Activated CD4-positive, alpha-beta T cell treated with anti-CD3 and anti-CD28 coated beads for 48 hours (primary cell): ENCODE results near the gene CACNA1C.

Experiments
- DNase-seq: peaks from one replicate; pipeline ENCODE4 v3.0.0-alpha.2; 2020

The CACNA1C gene

DNA sequence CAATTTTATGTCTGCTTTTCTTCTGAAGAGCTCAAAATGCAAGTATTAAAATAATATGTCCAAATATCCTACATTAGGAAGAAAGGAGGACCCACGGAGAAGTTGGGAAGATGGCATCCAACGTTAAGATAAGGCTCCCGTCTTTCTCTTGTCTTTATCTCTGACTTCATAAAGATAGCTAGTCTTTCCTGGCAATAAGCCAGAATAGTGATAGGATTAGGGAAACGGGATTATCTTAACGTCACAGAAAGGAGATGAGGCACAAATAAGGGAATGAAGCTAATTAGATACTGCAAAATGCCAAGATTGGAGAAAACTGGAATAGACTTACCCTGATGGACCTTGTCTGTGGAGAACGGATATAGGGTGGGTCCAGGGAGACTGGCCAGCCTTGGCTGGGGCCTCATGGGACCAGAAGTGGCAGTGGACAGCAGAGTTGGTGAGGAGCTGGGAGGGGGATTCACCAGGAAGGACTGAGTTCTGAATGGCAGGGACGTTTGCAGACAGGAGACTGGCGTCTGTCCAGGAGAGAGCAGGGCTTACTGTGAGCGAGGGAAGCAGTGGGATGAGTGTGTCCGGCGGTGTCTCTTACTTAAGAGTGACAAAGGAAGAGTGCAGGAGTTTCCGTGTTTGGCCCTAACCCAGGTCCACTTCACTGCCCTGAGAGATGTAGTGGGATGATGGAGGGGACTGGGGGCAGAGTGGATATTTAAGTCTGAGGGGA lies 119.9 kb downstream of the CACNA1C start:
- DNase-seq, result no peak

DNA sequence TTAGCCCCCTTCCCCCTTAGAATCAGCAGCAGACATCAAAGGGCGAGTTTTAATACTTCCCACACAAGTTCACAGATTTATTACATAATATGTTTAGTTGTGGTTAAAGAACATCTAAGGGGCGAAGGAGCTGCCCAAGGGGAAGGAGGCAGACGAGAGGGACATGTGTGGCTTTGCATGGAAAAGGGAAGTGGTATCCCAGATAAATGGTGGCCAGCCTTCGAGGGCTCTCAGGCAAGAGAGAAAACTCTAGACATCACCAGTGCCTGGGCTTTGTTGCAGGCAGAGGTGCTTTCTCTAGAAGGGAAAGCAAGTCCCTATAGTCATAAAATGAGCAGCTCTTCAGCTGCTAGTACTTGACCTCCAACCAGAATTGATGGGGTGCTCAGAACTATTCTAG lies 121.2 kb downstream of the CACNA1C start:
- no peak for DNase-seq

DNA sequence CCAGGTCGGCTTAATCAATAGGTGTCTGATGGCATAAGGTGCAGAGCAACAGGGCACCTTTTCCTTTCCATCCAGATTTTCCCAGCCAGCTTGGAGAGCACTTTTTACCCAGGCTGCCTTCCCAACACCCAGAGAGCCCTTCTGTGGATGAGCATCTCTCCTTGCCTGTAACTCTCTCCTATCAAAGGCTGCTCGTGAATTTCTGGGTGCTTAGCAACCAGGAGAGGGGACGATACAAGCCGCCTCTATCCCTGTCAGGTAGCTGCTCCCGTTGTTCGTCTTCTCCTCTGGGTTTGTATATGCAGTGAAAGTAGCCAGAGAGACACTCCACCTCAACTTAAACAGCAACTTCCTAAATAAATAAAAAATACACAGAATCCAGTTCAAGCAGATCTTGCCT lies 124.2 kb downstream of the CACNA1C start:
- DNase-seq, result no peak

DNA sequence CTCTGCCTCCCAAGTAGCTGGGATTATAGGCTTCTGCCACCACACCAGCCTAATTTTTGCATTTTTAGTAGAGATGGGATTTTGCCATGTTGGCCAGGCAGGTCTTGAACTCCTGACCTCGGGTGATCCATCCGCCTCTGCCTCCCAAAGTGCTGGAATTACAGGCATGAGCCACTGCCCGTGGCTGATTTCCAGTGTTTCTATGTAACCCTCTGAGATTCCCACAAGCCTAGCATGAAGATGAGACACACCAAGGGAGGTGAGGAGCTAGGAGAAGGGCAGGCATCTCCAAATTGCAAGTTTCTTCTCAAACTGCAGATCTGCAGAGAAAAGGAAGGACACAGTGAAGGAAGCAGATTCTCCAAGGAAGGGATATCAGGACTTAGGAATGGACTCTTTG lies 125.0 kb downstream of the CACNA1C start:
- DNase-seq, result no peak

DNA sequence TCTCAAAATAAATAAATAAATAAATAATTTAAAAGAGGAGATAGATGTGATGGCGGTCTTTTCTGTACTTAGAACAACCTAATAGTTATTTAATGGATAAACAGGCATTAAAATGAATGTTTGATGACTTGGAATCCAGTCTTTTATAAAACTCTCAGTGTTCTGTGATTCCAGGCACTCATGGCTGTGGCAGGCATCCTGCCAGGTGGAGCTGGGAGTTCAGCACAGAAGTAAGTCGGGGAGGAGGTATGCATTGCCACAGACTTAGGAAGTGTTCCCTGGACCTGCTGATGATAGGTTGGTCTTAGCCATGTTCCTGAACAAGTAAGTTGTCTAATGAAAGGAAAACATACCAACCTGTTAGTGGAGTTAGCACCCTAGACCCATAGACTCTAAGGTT lies 126.3 kb downstream of the CACNA1C start:
- no peak for DNase-seq

DNA sequence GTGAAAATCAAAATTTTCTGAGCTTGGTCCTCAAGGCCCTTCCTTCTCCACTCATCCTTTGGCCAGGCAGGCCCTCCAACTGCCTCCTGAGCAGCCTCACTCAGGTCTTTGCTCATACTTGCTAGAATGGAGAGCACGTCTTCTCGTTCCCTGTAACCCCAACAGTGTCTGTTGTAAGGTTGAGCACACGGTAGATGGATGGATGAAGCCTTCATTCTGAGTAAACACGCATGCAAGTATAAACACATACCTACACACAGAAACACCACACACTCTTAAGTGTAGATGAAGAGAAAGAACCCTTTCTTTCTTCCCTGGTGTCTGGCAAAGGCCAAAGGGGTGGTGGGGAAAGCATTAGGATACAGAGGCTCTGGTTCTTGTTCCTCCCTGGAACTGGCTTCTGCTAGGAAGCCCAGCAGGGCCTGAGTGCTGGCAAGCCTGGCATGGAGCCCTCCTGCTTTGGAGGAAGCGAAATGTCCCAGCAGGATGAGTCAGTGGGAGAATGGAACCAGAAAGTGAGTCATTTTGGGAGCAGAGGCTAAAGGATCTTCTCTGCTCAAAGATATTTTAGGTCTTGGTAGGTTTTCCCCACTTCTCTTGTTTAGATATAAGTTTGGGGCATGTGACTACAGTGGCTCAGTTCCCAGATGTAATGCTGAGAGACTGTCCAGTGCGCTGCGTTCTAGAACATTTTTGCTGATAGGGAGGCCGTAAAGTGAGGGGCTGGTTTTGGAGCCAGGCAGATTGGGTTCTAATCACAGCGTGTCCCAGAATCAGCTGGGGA lies 127.4 kb downstream of the CACNA1C start:
- no peak for DNase-seq

DNA sequence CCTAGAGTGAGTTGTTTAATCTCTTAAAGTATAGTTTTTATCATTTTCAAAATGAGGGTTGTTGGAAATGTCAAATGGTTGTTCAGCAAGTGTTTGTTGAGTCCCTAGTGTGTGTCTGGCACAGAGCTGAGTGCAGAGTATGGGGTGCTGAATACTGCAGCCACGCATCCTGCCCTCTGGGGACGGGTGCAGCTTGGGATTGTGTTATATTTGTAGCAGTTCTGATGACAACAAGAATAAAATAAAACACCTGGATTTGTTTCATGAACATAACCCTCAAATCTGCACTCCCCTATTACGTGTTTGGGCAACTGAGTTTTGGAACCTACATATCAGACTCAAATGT lies 127.9 kb downstream of the CACNA1C start:
- DNase-seq, result no peak

DNA sequence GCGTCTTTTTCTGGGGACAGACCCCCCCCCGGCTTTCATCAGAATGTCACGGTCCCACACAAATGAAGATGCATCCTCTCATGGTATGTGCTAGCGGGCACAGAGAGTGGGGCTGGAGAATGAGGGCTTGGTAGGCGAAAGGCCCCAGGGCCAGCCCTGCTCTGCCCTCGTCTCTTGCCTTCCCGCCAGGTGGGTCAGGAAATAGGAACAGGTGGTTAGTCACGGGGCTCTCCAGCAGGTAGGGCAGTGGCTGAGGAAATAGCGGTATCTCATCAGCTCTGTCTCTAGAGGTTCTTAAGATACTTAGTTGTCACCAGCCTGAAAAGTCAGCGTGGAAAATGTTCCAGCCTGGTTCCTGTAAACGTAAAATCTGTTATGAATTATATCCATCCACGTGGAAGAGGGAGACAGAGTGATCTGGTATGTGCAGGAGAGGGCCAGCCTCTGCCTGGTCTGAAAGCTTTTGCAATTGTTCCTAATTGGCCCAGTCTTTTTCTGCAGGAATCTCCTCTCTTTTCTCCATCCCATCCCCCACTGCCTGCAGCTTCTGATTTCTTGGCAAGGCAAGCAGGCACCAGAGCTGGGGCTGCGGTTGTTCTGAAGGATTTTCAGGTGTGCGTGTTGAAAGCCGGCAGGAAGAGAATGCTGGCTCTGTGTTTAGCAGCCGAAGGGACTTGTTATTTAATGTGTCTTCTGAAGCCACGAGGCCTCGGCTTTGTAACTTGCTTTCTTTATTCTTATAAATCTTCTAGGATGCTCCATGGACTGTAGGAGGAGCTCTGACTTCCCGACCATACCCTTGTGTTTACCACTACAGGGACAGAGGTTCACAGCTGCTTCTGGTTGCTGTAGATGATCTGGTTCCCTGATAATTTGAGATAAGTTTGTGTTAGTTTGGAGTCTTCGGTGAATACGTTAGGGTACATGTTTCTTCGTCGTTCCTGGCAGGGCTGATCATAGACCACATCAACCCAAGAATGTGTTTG lies 131.1 kb downstream of the CACNA1C start:
- DNase-seq, result no peak

DNA sequence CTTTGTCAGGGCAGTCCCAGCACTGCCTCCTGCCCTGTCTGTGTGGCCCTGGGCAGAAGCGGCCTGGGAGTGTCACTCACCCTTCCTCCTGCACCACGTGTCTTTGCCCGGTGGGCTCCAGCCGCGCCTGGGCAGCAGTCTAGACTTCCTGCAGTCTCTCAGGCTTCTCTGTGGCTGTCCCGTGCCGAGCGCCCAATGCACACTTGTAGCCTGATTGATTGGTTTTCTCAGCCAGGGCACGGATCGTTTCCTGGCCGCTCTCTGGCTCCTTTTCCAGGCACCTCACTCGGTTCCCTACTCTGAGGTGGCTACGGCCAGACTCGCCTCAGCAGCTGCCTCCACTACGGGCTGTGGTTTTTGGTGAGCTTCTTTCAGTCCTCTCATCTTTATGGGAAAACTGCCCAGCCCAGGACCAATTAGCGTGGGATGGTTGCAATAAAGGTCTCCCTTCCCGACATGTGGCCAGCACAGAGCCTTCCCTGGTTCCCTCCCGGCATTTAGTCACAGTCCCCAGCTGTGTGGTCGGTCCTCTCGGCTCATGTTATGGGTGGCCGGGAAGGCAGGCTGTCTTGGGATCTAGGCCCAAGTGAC lies 133.1 kb downstream of the CACNA1C start:
- DNase-seq, result no peak

DNA sequence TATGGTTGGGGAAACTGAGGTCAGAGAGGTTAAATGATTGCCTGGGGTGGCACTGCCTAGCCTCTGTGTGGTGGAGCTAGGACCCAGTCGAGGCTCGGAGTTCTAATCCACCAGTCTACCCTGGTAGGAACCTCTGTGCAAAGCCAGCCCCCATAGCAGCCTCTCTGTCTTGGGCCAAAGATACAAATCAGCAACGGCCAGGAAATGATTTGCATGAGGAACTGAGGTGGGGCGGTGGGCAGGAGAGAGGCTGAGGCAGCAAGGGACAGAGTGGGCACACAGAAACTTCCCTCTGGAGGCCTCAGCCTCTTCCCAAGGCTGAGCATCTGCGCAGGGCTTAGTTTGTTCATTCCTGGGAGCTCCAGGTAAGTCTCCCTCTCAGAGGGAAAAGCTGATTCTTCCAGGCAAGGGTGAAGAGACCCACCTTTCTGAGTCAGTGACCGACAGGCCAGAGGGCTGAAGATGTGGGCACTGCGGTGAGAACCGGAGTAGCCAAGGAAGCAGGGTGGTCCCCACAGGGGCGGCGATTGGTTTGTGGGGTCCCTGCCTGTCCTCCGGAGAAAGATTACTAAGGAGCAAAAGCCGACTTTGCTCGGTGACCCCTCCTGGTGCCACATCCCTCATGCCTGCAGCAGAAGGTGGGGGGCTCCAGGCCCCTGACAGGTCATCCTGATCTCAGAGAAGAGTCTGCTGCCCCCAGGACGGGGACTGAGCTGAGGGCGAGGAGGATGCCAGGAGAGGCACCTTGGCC lies 134.6 kb downstream of the CACNA1C start:
- DNase-seq, result no peak

DNA sequence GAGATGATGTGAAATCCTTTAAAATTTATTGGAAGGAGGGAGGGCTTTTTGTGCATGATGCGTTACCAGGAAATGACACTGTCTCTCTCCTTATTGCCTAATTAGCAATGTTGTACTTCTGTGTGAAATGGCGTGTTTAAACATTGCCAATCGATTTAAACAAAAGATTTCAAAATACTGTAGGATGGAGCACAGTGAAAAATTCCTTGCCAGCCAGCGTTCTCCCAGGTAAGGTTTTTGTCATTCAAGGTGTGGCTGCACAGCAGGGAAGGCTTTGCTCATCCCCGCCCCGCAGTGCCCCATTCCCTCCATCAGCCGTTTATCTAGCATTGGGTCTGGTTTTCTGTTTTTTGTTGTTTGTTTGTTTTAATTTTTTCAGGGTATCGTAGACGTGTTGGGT lies 137.3 kb downstream of the CACNA1C start:
- no peak for DNase-seq

DNA sequence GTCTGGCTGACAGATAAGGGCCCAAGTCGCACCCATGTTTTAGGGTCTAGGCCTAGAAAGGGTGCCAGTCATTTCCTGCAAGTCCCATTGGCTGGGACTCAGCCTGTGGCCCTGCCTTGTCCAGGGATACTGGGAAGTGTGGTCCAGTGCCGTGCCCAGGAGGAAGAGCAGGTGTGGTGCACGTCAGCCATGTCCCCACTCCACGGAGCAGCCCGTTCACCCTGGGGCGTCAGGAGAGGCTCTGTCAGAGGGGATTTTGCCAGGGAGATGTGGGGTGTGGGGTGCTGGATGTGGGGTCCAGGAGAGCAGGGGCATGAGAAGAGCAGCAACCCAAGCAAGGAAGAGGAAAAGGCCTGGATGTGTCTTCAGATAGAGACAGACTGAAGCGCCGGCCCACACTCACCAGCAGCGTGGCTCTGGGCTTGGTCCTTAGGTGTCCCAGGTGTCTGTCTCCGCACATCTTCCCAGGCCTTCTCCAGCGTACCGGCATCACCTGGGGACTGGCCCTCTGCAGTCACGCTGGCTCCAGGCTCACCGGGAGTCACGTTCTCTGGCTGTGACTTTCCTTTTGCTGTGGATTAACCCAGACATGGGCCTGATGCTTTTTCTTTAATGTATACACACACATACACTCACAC lies 138.2 kb downstream of the CACNA1C start:
- DNase-seq, result no peak

DNA sequence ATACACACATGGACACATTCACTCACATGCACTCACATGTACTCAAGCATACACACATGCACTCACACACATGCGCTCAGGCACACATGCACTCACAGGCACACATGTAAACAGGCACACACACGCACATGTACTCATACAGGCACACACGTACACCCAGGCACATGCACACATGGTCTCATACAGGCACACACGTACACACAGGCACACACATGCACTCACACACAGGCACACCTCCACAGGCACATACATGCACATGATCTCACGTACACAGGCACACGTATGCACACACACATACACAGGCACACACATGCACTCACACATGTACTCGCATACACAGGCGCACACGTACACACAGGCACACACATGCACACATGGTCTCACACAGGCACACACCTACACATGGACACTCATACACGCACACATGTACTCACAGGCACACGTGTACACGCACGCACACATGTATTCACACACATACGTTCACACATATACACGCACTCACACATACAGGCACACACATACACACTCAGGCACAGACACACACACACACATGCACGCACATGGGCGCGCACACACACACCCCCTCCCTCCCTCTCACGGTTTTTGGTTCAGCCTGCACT lies 138.9 kb downstream of the CACNA1C start:
- DNase-seq, result no peak

DNA sequence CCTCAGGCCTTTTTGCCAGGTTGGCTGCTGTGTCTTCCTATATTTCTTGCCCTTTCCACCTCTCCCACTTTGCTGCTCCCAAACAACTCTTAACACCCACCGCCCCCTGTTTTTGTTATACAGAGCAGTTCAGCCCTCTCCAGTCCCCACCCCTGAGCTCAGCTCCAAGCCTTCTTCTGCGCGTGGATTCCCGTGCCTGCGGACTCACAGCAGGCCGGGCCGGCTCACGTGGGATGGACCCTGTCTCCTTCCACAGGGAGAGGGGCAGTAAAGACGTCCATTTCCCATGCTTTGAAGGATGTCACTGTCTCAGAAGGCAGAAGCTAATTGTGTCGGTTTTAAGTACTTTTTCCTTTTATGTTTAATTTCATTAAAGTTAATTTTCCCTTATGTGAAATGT lies 139.4 kb downstream of the CACNA1C start:
- DNase-seq, result no peak

DNA sequence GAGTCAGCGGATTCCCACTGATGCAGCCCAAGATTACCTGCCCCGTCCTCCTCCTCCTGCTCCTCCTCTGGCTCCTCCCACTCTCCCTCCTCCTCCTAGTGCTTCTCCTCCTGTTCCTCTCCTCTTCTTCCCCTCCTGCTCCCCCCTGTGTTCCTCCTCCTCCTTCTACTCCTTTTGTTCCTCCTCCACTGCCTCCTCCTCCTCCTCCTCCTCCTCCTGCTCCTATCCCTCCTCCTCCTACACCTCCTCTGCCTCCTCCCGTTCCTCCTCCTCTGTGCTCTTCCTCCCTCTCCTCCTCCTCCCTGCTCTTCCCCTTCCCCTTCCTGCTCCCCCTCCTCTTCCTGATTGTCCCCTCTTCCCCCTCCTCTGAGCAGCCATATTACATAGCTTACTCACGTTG lies 141.3 kb downstream of the CACNA1C start:
- DNase-seq, result no peak

DNA sequence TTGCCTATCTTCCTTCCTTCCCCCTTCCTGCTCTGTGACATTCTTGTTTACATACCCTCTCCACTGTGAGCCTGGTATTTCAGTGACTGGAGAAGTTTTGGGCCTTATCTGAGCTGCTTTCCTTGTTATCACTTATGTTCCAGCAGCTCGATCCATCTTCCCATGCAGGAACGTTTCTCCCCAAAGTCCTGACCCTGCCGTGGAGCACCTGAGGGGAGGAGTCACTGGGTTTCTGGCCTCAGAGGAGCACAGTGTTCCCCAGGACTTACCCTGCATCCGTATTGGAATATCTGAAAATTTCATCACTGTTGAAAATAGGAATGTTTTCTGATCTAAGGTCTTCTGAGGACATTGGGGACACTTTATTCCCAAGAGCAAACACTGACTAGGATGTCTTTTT lies 141.8 kb downstream of the CACNA1C start:
- DNase-seq, result no peak

DNA sequence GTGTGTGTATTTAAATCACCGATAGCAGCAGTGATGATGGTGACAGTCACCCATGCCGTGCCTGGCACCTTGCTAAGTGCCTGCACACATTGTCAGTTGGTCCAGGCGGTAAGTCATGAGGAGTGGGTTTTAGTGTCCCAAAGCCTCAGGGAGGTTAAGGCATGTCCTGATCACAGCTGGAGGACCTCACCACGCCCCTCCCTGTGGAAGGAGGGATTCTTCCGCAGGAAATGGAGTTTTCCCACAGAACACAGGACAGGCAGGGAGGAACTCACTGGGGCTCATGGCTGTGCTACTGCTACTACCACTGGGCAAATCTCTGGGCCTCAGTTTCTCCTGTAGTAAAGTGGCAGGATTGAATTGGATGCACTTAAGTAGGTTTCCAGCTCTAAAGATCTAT lies 142.3 kb downstream of the CACNA1C start:
- no peak for DNase-seq

DNA sequence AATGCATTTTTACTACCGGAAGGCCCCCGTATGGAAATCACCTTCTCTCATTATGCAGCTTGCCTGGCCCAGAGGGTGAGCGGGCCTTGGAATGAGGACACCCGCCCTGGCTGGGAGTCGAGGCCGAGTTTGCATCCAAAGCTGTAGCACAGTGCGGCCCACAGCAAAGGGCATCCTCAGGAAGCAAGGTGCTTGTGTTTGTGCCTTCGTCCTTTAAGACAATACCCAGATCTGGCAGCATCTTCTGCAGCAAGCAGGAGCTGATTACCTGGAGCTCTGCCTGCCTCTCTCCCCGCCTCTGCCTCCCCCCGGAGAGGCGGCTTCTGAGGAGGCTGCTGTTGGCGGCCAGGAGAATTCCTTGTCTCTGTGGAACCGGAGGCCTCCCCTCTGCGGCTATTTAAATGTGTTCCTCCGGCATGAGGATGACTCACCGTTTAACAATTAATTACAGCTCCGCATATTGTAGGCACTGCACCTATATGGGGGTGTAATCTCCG lies 145.3 kb downstream of the CACNA1C start:
- DNase-seq, result no peak

DNA sequence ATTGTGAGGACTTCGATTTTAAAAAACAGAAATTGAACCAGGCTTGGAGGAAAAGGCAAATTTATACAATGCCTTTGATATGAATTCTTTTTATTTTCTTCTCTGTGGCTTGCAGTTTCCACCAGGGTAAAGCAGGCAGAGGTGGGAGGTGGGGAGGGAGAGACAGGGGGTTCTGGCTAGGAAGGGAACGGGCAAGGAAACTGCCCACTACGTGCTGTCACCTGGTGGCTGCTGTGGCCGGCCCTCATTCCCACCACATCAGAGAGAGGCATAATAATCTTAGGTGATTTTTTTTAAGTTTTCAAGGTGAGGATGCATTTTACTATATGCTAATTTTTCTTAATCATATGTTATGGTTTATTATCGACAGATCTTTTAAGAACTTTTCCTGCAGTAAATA lies 145.8 kb downstream of the CACNA1C start:
- DNase-seq, result no peak

DNA sequence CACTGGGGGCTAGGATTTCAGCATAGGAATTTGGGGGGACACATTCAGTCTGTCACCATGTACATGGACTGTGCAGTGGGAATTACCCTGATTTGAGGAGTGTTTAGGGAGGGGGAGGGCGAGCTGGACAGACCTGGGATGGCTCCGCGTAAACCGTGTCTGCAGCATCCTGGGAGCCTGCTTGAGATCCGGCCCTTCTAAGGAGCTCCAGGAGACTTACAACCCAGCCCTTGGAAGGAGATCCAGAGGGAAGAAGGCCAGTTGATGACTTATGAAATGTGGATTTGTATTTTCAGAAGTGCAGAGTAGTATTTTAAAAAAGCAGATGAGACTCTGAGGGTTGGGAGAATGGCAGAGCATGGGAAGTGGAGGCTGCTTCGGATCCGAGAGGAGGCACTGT lies 153.2 kb downstream of the CACNA1C start:
- no peak for DNase-seq
